HG02678 (cell line): ENCODE measurements around the gene UPK1B.
"Not testable (repeated sequence)": the region's sequence is repeated elsewhere in the genome, so short reads cannot be mapped to it uniquely, and the experiment has no call there.

Experiments used
- ATAC-seq: cut with Tn5 transposase; IDR thresholded peaks from one replicate; pipeline ENCODE4 v1.9.1; 2021; ENCODE audit warnings: mild to moderate bottlenecking, moderate library complexity; ENCODE audit not compliant: unreplicated experiment

Gene UPK1B

DNA sequence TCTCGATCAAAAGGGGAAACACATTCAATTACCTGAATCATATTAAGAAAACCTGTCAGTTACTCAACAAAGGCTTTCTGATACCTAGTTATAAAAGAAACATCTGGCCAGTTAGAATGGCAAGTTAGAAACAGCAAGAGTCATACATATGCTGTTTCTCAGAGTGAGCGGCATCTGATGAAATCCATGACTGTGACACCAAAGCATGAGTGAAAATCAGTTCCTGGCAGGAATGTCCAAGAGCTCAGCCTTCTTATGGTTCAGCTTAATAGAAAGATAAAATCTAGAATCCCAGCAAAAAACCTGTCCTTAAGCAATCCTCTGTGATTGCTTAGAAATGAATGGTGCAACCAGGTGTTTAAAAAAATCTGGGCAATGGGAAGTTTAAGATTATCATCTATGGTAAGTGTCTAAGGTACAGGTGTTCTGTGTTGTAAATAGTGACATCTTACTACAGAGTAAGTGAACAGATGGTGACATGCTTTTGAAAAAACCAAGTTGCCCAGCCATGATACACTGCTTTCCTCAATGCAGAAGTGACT is 48.5 kb downstream of the UPK1B start:
- no peak for ATAC-seq

DNA sequence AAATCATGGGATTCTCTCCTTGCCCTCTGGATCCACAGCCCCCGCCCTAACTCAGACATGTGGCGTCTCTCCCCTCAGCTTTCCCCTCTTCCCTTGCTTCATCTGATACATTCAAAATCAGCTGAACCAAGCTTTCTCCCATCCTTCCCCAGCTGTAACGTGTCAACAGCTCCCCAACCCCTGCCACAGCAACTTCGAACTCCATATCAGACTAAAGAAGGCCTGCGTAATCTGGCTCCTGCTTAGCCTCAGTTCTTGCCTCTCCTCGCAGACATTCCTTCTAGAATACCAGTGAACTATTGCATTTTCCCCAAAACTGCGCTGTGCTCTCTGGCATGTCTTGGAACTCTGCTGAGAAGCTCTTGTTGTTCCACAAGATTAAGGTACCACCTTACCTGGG is 49.0 kb downstream of the UPK1B start:
- ATAC-seq = no peak

DNA sequence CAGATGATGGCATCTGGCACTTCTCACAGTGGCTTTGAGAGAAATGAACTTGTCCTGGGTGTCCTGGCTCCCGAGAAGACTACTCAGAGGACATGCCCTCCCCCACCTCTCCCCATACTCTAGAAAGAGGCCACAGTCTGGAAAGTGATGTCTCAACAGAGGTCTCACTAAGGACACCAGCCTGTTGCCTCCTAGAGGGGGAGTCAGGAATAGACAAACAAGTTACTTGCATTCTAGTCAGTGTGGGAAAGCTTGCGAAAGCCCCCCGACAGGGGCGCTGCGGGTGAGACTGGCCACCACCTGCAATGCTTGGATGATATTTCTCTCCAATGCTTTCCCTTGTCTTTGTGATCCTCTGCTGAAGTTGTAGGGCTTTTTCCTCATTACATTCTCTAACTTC is 50.1 kb downstream of the UPK1B start:
- ATAC-seq = no peak

DNA sequence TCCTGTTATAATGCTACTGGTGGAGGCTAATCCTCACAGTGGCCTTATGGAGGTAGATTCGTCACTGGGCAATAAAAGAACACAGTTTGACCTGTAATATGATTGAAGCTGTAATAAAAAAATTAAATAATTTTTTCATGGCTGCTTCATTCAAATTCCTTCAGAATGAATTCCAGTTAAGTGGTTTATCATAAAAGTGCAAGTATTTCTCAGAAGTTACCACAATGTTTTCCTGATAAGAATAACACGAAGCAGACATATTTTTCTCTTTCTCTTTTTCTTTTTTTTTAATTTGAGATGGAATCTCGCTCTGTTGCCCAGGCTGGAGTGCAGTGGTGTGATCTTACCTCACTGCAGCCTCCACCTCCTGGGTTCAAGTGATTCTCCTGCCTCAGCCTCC is 51.7 kb downstream of the UPK1B start:
- no peak for ATAC-seq

DNA sequence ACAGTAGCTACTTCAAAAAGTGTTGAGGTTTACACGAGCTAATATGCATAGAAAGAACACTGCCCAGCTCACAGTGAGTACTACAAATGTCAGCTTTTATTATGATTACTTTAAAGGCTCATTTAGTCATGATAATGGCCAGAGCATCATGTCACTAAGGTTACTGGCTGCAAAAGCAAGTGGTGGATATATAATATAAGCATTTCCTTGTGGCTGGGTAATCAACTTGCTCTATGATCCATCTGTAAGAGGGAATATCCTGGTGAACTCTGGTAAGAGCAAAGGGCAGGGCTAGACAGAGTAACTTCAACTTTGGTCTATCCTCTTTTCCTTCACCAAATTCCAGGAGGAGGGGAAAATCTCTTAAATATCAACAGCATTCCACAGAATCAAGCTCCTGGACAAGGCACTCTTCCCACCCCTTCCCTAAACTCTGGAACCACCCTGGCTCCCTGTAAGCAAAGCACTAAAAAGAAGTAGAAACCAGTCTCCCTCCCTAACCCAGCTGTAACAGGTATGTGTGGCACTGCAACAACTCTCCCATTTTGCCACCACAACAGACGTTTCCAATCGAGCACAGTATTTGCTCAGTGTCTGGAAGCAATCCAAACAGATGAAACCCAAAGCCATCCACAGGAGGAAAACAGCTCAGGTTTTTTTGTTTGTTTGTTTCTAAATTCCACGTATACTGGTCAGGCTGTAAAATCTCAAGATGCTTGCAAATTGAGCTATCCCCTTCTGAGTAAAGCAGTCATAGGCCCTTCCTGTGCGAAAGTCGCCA is 53.9 kb downstream of the UPK1B start:
- no peak for ATAC-seq

DNA sequence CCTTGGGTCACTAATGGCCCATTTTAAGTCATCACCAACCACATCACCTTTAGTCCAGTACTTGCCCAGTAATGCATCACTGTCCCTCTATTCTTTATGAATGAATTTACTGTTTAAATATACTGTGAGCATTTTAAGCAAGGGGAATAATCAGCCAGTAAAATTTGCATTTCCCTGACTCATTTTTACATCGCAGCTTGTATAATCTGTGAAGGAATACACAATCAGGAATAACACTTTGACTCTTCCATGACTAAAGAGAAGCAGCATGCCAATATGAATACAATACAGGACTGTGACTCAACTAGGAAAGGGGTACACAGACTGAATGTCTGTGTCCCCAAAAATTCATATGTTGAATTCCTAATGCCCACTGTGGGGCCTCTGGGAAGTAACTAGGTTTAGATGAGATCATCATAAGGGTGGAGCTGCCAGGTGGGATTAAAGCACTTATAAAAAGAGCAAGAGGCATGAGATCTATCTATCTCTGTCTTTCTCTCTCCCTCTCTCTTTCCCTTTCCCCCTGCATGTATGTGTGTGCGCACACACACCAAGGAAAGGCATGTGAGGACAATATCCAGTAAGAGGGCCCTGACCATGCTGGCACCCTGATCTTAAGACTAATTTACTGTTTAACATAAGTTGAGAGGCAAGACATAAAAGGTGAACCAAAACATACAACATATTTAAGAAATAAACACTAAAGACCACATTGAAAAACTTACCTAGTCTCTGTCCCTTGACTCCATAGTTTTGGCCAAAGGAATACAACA is 55.2 kb downstream of the UPK1B start:
- no peak for ATAC-seq

DNA sequence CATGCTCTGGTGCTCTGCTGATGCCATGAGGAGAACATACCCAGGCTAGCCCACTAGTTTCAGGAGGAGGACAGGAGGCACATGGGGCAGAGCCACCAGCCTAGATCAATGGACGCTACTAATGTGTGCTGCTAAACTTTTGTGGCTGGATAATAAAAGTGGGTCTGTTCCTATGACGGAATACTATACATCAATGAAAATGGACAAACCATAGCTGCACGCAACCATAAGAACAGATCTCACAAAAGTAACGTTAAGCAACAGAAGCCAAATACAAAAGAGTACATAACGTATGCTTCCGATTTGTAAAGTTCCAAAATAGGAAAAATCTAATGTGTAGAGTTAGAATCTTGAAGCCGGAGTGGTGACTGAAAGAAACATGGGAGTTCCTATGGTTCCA is 55.8 kb downstream of the UPK1B start:
- ATAC-seq = no peak

DNA sequence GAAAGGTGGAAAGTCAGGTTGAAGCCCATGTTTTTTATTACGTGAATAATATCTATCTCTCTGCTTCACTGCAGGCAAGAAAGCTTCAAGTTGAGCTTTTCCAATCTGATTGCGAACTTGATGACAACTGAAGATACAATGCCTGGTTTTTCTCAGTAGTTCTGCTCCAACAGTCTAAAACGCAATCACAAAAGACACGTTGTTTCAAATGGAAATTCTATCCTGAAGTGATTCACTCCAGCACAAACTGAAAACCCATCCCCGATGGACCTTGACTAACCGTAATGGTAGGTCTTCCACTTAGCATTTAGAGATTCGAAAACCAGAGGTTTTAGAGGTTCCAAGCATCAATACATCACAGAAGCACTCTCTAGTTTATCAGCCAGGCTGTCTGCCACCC is 56.7 kb downstream of the UPK1B start:
- no peak for ATAC-seq

DNA sequence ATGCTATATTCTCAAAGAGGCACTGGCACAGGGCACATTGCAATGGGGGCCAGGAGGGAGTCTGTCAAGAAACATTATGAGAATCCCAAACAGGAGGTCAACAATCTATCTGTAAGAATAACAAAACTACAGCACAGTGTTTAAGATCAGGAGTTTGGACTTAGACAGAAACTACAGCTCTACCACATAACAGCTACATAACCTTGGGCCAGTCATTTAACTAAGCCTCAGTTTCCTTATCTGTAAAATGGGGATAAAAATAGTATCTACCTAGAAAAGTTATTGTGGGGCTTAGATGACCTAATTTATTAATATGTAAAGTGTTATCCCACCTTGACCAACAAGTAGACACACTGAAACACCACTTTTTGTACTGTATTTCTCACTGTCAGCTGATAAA is 57.3 kb downstream of the UPK1B start:
- no peak for ATAC-seq

DNA sequence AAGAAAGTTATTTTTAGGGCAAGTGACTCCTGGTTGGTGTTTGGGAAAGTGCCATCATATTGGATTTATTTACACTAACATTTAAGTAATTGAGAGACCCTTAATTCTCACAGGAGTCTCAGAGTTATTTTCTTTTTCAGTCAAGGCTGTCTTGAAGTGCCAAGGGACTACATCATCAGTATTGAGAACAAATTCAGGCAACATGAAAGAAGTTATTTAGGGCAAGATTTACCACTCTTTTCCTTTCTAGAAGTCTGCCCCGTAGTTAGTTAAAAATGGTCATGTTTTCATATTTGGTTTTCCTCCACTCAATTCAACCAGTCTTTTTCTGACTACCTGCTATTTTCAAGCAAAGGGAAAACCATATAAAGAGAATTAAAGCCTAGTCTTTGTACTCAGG is 61.2 kb downstream of the UPK1B start:
- ATAC-seq = no peak

DNA sequence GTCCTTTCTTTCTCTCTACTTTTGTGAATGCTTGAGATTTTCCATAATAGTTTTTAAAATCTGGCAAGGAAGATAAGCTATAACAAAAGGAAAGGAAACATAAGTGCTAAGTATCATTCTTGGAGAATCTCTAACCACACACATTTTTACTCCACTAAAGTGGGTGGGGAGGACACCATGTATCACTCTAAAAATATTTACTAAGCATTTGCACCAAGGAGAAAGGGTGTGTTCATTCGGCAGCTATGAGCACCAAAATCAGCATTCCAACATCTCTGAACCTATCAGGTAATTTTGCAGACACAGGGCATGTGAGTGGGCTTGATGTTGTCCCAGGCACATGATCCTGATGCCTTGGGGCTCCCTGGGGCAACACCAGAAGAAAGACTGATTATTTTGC is 61.8 kb downstream of the UPK1B start:
- no peak for ATAC-seq

DNA sequence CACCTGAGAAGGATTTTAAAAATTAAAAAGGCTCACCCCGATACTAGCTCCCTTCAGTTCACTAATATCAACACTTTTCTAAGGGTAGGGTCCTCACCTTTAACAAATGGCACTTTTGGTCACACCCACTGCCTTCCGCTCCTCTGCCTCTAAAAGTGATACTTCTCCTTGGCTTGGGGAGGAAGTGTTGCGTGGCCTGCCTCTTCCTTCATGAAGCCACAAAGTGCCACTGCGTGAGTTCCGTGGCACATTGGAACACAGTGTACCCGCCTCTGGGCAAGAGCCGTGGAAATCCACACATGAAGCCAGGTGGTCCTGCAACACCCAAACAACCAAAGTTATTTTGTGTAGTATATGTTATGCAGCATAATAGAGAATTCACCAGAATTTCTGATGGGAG is 63.4 kb downstream of the UPK1B start:
- no peak for ATAC-seq

DNA sequence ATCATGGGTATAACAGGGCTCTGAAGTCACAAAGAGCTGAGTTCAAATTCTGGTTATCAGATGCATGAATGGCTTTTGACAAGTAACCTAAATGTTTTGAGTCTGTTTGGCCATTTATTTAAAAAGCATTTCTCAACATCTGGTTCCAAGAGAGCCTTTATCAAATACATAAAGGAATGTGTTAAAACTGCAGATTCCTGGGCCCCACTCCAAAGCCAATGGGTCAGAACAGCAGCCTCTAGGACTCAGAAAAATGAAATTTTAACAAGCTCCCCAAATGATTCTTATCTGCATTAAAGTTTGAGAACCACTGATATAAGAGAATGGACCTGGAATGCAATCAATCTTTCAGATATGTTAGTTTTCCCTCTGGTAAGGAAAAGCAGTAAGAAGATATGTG is 63.9 kb downstream of the UPK1B start:
- ATAC-seq = no peak

DNA sequence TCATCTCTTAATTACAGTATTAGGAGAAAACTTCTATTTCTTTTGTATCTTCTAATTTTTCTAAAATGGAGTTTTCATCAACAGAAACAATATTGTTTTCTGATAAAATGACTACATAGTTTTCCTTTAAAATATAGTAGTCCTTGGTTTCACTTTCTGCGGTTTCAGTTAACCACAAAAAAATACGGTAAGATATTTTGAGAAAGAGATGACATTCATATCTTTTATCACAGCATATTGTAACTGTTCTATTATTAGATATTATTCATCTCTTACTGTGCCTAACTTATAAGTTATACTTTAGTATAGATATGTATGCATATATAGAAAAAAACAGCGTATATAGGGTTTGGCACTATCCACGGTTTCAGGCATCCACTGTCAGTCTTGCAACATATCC is 65.0 kb downstream of the UPK1B start:
- ATAC-seq = no peak

DNA sequence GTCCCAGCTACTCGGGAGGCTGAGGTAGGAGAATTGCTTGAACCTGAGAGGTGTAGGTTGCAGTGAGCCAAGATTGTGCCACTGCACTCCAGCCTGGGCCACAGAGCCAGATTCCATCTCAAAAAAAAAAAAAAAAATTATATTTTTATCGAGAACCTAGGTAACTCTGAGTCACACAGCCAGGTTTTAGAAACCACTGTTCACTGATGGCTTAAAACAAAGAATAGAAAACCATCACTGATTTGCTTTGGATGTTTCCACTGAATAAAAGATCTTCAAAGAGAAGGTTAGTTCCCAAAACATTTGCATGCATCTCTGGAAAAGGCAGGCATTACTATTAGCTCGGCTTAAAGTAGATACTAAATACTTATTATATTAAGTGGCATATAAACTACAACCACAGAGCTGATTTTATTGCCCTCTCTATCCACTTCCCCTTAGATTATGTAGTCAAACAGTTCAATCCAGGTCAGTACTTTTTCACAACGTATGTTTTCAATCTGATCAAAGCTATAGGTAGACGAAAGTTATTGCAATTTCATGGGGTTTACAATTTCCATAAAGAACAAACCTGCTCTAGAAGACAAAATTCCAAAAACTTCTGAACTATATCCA is 65.9 kb downstream of the UPK1B start:
- ATAC-seq = no peak

DNA sequence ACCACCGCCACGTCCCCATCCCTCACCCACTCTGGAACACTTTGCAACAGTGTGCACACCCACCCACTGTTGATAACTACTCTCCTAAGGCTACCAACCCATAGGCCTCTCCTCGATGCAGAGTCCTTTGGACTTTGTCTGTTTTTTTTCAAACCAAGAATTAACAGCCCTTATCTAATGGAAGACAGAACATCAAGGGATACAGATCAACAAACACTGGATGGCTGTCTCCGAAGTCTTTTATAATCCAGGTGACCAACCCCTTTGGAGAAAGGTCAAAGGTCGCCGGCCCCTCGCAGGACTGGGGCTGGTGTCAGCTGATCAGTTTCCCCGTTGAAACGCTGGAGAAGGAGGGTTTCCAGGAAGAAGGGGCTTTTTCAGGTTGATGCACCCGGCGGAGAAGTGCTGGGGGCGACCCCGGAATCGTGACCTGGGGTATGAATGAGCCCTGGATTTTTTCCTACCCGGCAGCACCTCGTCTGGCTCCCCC is 66.7 kb downstream of the UPK1B start:
- peak; percentile 13 for ATAC-seq

DNA sequence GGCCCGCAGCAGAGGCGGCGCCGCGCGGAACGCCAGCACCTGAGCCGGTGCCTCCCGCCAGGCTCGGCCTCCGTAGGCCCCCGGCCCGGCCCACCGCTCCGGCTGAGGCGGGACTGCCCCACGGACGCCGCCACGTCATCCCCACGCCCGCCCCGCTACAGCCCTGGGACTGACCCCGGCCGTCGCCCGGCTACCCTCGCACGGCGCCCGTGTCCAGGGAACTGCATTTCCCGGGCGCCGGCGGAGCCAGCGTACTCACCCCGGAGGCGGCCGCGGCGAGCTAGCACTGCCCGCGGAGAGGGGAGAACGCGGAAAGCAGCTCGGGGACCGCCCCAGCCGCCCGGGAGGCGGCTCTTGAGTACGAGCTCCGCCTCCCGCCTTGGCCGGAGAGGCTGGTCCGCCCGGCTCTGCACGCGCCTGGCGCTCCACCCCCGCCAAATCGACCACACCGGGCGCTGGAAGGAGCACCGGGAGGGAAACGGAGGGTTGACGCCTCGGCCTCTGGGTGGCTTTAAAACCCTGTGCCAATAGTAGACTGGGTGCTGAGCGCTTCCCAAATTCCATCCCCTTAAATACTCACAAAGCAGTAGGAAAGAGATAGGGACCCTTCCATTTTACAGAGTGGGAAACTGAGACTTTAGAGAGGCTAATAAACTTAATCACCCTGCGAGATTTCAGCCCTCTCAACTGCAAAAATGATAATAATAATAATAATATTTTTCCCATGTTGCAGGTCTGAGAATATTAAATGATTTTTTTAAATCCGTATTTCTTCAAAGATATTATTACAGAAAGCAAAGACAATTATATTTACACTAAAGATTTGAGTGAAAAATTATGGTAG is 67.4 kb downstream of the UPK1B start, which contains the start of gene B4GALT4:
Gene B4GALT4 (minus strand): TSS at position 288 of the 844 bp plus-strand sequence. CDS start 10,779 bp downstream, outside the sequence.
- ATAC-seq = peak; percentile 88

DNA sequence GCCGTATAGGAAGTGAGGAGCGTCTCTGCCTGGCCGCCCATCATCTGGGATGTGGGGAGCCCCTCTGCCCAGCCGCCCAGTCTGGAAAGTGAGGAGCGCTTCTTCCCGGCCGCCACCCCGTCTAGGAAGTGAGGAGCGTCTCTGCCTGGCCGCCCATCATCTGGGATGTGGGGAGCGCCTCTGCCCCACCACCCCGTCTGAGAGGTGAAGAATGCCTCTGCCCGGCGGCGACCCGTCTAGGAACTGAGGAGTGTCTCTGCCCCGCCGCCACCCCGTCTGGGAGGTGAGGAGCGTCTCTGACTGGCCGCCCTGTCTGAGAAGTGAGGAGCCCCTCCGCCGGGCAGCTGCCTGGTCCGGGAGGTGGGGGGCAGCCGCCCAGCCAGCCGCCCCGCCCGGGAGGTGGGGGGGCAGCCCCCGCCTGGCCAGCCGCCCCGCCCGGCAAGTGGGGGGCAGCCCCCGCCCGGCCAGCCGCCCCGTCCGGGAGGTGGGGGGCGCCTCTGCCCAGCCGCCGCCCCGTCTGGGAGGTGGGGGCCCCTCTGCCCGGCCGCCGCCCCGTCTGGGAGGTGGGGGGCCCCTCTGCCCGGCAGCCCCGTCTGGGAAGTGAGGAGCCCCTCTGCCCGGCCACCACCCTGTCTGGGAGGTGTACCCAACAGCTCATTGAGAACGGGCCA is 69.1 kb downstream of the UPK1B start:
- ATAC-seq = not testable (repeated sequence)

DNA sequence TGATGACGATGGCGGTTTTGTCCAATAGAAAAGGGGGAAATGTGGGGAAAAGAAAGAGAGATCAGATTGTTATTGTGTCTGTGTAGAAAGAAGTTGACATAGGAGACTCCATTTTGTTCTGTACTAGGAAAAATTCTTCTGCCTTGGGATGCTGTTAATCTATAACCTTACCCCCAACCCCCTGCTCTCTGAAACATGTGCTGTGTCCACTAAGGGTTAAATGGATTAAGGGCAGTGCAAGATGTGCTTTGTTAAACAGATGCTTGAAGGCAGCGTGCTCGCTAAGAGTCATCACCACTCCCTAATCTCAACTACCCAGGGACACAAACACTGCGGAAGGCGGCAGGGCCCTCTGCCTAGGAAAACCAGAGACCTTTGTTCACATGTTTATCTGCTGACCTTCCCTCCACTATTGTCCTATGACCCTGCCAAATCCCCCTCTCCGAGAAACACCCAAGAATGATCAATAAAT is 69.7 kb downstream of the UPK1B start:
- ATAC-seq = not testable (repeated sequence)

DNA sequence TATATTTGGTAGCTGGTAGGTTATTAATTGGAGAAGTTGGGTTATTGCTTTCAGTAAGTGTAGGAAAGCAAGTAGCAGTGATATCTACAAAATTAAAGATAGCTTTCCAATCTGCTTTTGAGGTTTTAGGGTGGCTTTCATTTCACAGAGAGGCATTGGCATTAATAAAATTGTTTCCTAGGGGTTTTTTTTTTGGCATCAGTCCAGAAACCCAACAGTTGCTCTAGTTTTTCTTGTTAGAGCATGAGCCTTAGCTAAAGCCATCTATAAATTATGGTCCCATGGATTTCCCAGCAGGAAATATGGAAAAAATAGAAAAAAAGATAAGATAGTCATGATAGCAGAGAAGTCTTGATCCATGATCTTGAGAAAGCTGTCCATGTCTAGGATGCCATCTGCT is 70.3 kb downstream of the UPK1B start:
- ATAC-seq = no peak
